Embryonic facial prominence (tissue), 1 donor: ENCODE measurements around the gene FLCN.

Experiments used
- DNase-seq: peaks from one replicate; pipeline ENCODE4 v3.0.0-alpha.2; 2016; ENCODE audit errors: extremely low spot score

The FLCN gene

GRCh38 chr17:17235212-17236174 lies 1.5 kb downstream of the FLCN start:
- no peak for DNase-seq

- no peak for DNase-seq
Measured at GRCh38 chr17:17232303-17232621, 4.7 kb downstream of the FLCN start.

- no peak for DNase-seq
Measured at GRCh38 chr17:17231621-17232302, 5.2 kb downstream of the FLCN start.

- no peak for DNase-seq
Measured at GRCh38 chr17:17229416-17230384, 7.3 kb downstream of the FLCN start.

- no peak for DNase-seq
Measured at GRCh38 chr17:17228521-17229279, 8.3 kb downstream of the FLCN start.

GRCh38 chr17:17227608-17228520 lies 9.1 kb downstream of the FLCN start:
- no peak for DNase-seq

GRCh38 chr17:17226451-17227265 lies 10.3 kb downstream of the FLCN start:
- no peak for DNase-seq

GRCh38 chr17:17225901-17226300 lies 11.1 kb downstream of the FLCN start:
- no peak for DNase-seq

- no peak for DNase-seq
Measured at GRCh38 chr17:17224137-17224536, 12.8 kb downstream of the FLCN start.

- DNase-seq: no peak
Measured at GRCh38 chr17:17223736-17224135, 13.2 kb downstream of the FLCN start.

- no peak for DNase-seq
Measured at GRCh38 chr17:17221329-17221728, 15.6 kb downstream of the FLCN start.

GRCh38 chr17:17220529-17220928 lies 16.4 kb downstream of the FLCN start:
- no peak for DNase-seq

- no peak for DNase-seq
Measured at GRCh38 chr17:17217995-17218394, 19.0 kb downstream of the FLCN start.

GRCh38 chr17:17216776-17217175 lies 20.2 kb downstream of the FLCN start:
- no peak for DNase-seq

- no peak for DNase-seq
Measured at GRCh38 chr17:17216236-17216635, 20.7 kb downstream of the FLCN start.

GRCh38 chr17:17215575-17215974 lies 21.4 kb downstream of the FLCN start:
- no peak for DNase-seq

GRCh38 chr17:17214646-17215436 lies 22.1 kb downstream of the FLCN start:
- no peak for DNase-seq

- no peak for DNase-seq
Measured at GRCh38 chr17:17213775-17214174, 23.2 kb downstream of the FLCN start.
